Measurements from ENCODE around the gene RERE. TPM values are rescaled to one million over a fixed set of nuclear protein-coding genes. Genes with fewer than 3 reads are reported as not detected.

The RERE gene
- total and polyA plus RNA-seq, 12 donors = 33.4 to 146 (median 72.7) TPM

- DNase-seq = no peak
- intact Hi-C loops (cut with DNase I) = no loop called here
- 38 to 49% (median 42%) methylated on average over 4 of the region's 4 CpGs for WGBS, 4 donors
- Histone ChIP-seq H3K4me1 (replicated peaks in 1 of 2) (peaks cover 22 to 34% of the 10 kb centered on the region in 2 donors), H3K27me3 (no peaks in the 10 kb centered on the region), H3K27ac (peak overlapping the region in 1 of 5 donors; percentile 11), H3K9me3 (replicated peaks in 1 of 3) (no peaks in the 10 kb centered on the region), H3K4me3 (no peak overlapping the region), H3K36me3 (replicated peaks in 1 of 2) (no peaks in the 10 kb centered on the region)
- TF ChIP-seq POLR2A (IDR thresholded peaks at IDR 0.05) (no peak), CTCF (IDR thresholded peaks at IDR 0.05) (no peak)
Observed at GRCh38 chr1:8527941-8528340, 289.5 kb downstream of the RERE start.

- no peaks in the 10 kb centered on the region for H3K27me3 ChIP-seq
- TF ChIP-seq CTCF (IDR thresholded peaks at IDR 0.05) (no peak), POLR2A (IDR thresholded peaks at IDR 0.05) (peak in 1 of 2 donors; percentile 78)
- H3K36me3 ChIP-seq (replicated peaks in 1 of 2) = no peaks in the 10 kb centered on the region
- H3K4me1 ChIP-seq (replicated peaks in 1 of 2) = peaks cover 22 to 34% of the 10 kb centered on the region in 2 donors
- intact Hi-C loops (cut with DNase I) = no loop called here
- 1 to 4% (median 4%) methylated on average over 10 to 11 of the region's 11 CpGs for WGBS, 4 donors
- H3K4me3 ChIP-seq = peak overlapping the region in 2 of 4 donors; percentile 20 to 54
- peak overlapping the region; percentile 73 to 94 (median 84) for H3K27ac ChIP-seq
- H3K9me3 ChIP-seq (replicated peaks in 1 of 3) = no peaks in the 10 kb centered on the region
- DNase-seq = peak; percentile 84 to 95 (median 88)
Observed at GRCh38 chr1:8525558-8526275, 291.7 kb downstream of the RERE start.

- Histone ChIP-seq H3K4me3 (peak overlapping the region in 2 of 4 donors; percentile 20 to 54), H3K9me3 (replicated peaks in 1 of 3) (no peaks in the 10 kb centered on the region), H3K27ac (peak overlapping the region; percentile 73 to 94 (median 84)), H3K36me3 (replicated peaks in 1 of 2) (no peaks in the 10 kb centered on the region), H3K27me3 (no peaks in the 10 kb centered on the region), H3K4me1 (replicated peaks in 1 of 2) (peaks cover 22 to 34% of the 10 kb centered on the region in 2 donors)
- TF ChIP-seq POLR2A (IDR thresholded peaks at IDR 0.05) (no peak), CTCF (IDR thresholded peaks at IDR 0.05) (no peak)
- WGBS, 4 donors = 3 to 5% (median 4%) methylated on average over 6 of the region's 6 CpGs
- intact Hi-C loops (cut with DNase I) = no loop called here
- peak in 5 of 7 donors; percentile 25 to 70 (median 42) for DNase-seq
Observed at GRCh38 chr1:8525216-8525557, 292.3 kb downstream of the RERE start.

GRCh38 chr1:8524627-8525157 lies 292.7 kb downstream of the RERE start:
- Histone ChIP-seq H3K4me3 (peak overlapping the region in 1 of 4 donors; percentile 54), H3K9me3 (replicated peaks in 1 of 3) (no peaks in the 10 kb centered on the region), H3K4me1 (replicated peaks in 1 of 2) (peaks cover 22 to 34% of the 10 kb centered on the region in 2 donors), H3K27me3 (no peaks in the 10 kb centered on the region), H3K27ac (peak overlapping the region; percentile 73 to 94 (median 84)), H3K36me3 (replicated peaks in 1 of 2) (no peaks in the 10 kb centered on the region)
- DNase-seq = no peak
- intact Hi-C loops (cut with DNase I) = no loop called here
- WGBS, 4 donors = 33 to 41% (median 37%) methylated on average over 2 of the region's 2 CpGs
- TF ChIP-seq CTCF (IDR thresholded peaks at IDR 0.05) = no peak
- TF ChIP-seq POLR2A (IDR thresholded peaks at IDR 0.05) = no peak

All from adrenal gland (tissue), 12 donors.